ENCODE data around the gene RNU1-4. TPM values are rescaled to one million over a fixed set of nuclear protein-coding genes. Genes with fewer than 3 reads are reported as not detected.
"Not testable (repeated sequence)": the region's sequence is repeated elsewhere in the genome, so short reads cannot be mapped to it uniquely, and the experiment has no call there.

RNU1-4 gene
- total RNA-seq, 2 donors from 2014 or later: 2,483 to 3,611 TPM

DNA sequence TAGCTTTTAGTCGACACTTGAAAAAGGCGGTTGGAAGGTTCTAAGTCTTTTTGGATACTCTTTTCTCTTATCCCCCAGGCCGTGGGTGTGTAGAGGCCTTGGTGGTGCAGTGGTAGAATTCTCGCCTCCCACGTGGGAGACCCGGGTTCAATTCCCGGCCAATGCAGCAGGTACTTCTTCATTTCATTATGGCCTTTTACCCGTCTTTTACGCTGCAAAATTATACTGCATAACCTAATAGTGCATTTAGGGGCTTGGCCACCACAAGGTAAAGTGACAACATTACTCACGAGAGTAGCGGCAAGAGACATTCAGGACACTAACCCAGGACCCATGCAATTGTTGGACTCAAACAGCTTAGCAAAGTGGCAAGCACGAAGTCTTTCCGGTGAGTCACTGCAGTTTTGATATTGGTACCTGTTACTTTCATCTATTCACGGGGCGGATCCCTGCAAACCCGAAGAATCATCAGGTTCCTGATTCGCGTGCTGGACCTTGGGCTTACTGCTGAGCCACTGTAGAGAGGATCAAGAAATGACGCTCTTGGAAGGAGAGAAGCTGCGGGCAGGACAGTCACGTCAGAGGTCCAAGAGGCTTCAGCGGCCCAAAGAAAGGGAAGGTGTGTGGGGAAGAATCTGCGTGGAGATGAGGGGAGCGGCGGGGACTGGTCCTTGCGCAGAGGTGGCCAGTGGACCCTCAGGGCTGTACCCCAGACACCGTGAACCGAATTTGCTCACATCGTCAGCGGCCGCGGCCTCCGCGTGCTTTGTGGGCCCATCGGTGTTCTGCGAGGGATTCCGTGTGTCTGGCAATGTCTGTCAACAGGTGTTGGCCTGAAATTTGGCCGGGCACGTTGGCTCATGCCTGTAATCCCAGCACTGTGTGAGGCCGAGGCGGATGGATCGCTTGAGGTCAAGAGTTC lies 12.9 kb upstream of the RNU1-4 start:
- peak; percentile 87 for DNase-seq
- Histone ChIP-seq H3K36me3 (ENCODE audit: control insufficient read depth, insufficient read depth, low read length) (no peaks in the 10 kb centered on the region), H3K9me3 (ENCODE audit: control insufficient read depth, low read length) (no peaks in the 10 kb centered on the region), H3K27me3 (ENCODE audit: control insufficient read depth, insufficient read depth, low read length, poor library complexity, severe bottlenecking) (no peaks in the 10 kb centered on the region), H3K4me1 (ENCODE audit: control insufficient read depth, insufficient read depth, low read length) (no peaks in the 10 kb centered on the region), H3K9ac (ENCODE audit: extremely low read depth, low read length, poor library complexity, severe bottlenecking) (no peak overlapping the region), H3K4me3 (ENCODE audit: low read length) (no peak overlapping the region), H3K27ac (ENCODE audit: low read depth, low read length) (no peak overlapping the region)
- Mint-ChIP-seq H3K27me3 (ENCODE audit: insufficient read depth) (peaks cover 2% of the 10 kb centered on the region), H3K27ac (no peak overlapping the region), H3K36me3 (ENCODE audit: low read depth) (no peaks in the 10 kb centered on the region), H3K4me3 (no peak overlapping the region), H3K4me1 (peaks cover 4% of the 10 kb centered on the region), H3K9me3 (no peaks in the 10 kb centered on the region)
- TF ChIP-seq, protein P1, sequence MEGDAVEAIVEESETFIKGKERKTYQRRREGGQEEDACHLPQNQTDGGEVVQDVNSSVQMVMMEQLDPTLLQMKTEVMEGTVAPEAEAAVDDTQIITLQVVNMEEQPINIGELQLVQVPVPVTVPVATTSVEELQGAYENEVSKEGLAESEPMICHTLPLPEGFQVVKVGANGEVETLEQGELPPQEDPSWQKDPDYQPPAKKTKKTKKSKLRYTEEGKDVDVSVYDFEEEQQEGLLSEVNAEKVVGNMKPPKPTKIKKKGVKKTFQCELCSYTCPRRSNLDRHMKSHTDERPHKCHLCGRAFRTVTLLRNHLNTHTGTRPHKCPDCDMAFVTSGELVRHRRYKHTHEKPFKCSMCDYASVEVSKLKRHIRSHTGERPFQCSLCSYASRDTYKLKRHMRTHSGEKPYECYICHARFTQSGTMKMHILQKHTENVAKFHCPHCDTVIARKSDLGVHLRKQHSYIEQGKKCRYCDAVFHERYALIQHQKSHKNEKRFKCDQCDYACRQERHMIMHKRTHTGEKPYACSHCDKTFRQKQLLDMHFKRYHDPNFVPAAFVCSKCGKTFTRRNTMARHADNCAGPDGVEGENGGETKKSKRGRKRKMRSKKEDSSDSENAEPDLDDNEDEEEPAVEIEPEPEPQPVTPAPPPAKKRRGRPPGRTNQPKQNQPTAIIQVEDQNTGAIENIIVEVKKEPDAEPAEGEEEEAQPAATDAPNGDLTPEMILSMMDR (conservative IDR thresholded peaks at IDR 0.05): no peak
- 87 to 88% methylated on average over 42 of the region's 42 CpGs for WGBS, 2 experiments (ENCODE audit: insufficient coverage in 1 of 2, insufficient read length in 1 of 2)

DNA sequence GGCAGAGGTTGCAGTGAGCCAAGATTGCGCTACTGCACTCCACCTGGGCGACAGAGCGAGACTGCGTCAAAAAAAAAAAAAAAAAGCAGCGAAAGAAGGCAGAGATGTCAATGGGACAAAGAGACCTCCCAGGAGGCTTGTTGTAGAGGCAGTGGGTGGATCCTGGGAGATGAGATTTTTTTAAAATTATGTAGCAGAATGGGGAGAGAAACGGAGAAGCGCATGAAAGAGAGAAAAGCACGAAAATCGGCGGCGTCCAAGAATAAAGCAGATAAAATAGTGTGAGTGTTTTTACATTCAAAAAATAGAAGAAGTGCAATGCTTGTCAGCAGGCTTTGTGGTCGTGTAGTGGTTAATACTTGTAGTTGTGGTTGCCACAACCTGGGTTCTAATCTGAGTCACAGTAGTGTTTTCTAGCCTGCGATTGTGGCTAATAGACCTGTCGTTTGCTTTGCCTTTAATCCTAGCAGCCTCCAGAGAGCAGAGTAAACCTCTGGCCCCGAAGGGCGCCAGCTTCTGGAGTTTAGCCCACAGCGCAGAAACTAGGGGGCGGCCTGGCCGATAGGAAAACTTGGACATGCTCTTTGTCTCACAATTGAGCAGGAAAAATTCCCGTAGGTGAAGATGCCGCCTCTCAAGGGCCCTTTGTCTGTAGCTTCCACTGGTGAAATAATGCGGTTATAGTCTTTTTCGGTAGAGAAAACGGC lies 11.9 kb upstream of the RNU1-4 start:
- not testable (repeated sequence) for H3K36me3 Mint-ChIP-seq (ENCODE audit: low read depth); H3K4me3 Mint-ChIP-seq; H3K36me3 ChIP-seq (ENCODE audit: control insufficient read depth, insufficient read depth, low read length); H3K4me3 ChIP-seq (ENCODE audit: low read length); H3K9ac ChIP-seq (ENCODE audit: extremely low read depth, low read length, poor library complexity, severe bottlenecking); H3K27ac Mint-ChIP-seq; H3K4me1 ChIP-seq (ENCODE audit: control insufficient read depth, insufficient read depth, low read length); H3K4me1 Mint-ChIP-seq; H3K27me3 Mint-ChIP-seq (ENCODE audit: insufficient read depth); H3K27ac ChIP-seq (ENCODE audit: low read depth, low read length); H3K9me3 Mint-ChIP-seq; H3K27me3 ChIP-seq (ENCODE audit: control insufficient read depth, insufficient read depth, low read length, poor library complexity, severe bottlenecking); H3K9me3 ChIP-seq (ENCODE audit: control insufficient read depth, low read length)
- WGBS, 2 experiments (ENCODE audit: insufficient coverage in 1 of 2, insufficient read length in 1 of 2): 84 to 88% methylated on average over 12 to 16 of the region's 24 CpGs
- DNase-seq: peak; percentile 46

DNA sequence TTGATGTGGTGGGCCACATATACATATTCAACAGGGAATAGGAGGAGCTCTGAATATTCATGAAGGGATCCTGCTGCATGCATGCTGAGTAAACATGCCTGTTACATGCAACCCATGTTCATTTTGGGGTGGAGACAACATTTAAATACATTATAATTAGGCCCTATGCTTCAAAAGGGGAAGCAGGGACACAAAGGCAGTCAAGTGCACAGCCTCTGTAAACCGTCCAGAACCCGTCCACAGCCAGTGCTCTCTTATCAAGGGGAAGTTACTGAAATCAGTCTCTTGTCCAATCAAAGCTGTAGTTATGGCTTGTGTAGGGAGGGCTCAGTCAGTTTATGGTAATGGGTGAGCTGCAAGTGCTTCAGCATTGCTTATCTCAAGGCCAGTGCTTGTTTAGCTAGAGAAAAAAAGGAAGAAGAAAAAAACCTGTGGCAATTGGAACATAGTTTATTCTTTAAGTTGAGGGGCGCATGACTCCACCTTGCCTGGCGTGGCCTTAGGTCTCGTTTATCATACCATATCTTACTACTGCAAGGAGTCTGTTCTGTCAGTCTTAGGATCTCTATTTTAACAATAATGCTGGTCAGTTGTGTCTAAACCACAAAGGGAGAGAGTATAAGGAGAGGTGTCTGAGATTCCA lies 7.9 kb upstream of the RNU1-4 start:
- not testable (repeated sequence) for H3K9me3 ChIP-seq (ENCODE audit: control insufficient read depth, low read length); DNase-seq; H3K36me3 Mint-ChIP-seq (ENCODE audit: low read depth); H3K27ac Mint-ChIP-seq; H3K36me3 ChIP-seq (ENCODE audit: control insufficient read depth, insufficient read depth, low read length); H3K4me1 Mint-ChIP-seq; H3K27me3 Mint-ChIP-seq (ENCODE audit: insufficient read depth); H3K27ac ChIP-seq (ENCODE audit: low read depth, low read length); H3K4me3 ChIP-seq (ENCODE audit: low read length); H3K9me3 Mint-ChIP-seq; H3K4me1 ChIP-seq (ENCODE audit: control insufficient read depth, insufficient read depth, low read length); H3K4me3 Mint-ChIP-seq; H3K27me3 ChIP-seq (ENCODE audit: control insufficient read depth, insufficient read depth, low read length, poor library complexity, severe bottlenecking); H3K9ac ChIP-seq (ENCODE audit: extremely low read depth, low read length, poor library complexity, severe bottlenecking)
- WGBS, 2 experiments (ENCODE audit: insufficient coverage in 1 of 2, insufficient read length in 1 of 2): no CpG with 5 or more reads among the region's 5 CpGs

DNA sequence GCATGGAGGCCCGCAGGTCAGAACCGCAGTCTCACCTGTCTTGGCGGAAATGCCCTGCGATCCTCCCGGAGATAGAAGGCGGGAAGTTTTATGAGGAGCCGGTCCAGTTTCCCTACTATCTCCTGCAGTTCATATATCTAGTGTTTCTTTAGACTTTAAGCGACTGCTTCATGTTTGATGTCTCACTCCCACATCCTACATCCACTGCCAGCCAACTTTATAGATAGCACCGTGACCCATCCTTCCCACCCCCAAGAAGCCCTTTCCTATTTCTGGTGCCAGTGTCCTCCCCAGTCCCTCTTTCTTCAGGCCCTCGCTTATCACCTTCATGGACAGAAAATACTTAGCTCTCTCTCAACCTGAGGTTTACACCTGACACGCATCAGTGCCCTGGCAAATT lies 914 bp downstream of the RNU1-4 start:
- H3K36me3 ChIP-seq (ENCODE audit: control insufficient read depth, insufficient read depth, low read length); H3K27me3 ChIP-seq (ENCODE audit: control insufficient read depth, insufficient read depth, low read length, poor library complexity, severe bottlenecking); H3K4me1 ChIP-seq (ENCODE audit: control insufficient read depth, insufficient read depth, low read length); H3K9ac ChIP-seq (ENCODE audit: extremely low read depth, low read length, poor library complexity, severe bottlenecking); H3K4me3 ChIP-seq (ENCODE audit: low read length); H3K27ac ChIP-seq (ENCODE audit: low read depth, low read length); H3K27ac Mint-ChIP-seq; H3K4me1 Mint-ChIP-seq; H3K9me3 ChIP-seq (ENCODE audit: control insufficient read depth, low read length); H3K9me3 Mint-ChIP-seq; H3K27me3 Mint-ChIP-seq (ENCODE audit: insufficient read depth); H3K4me3 Mint-ChIP-seq; H3K36me3 Mint-ChIP-seq (ENCODE audit: low read depth); DNase-seq: not testable (repeated sequence)
- no CpG with 5 or more reads among the region's 11 CpGs for WGBS, 2 experiments (ENCODE audit: insufficient coverage in 1 of 2, insufficient read length in 1 of 2)

DNA sequence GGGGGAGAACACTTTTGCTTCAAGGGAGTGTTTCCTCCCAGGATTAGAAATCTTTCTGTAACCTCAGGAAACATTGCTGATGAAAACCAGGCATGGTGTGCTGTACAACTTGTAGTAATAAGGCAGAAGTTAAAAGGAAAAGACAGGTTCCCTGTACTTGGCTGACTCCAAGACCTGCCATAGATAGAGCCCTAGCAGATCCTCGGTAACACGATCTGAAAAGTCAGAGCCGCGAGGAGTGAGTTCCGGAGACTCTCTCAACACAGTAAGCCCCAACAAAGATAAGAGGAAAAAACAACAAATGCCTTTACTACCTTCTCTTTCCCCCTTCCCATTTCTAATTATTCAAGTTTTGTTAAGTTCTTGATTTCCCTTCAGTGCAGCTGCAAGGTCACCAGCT lies 7.3 kb downstream of the RNU1-4 start:
- not testable (repeated sequence) for H3K9ac ChIP-seq (ENCODE audit: extremely low read depth, low read length, poor library complexity, severe bottlenecking); DNase-seq; H3K27me3 ChIP-seq (ENCODE audit: control insufficient read depth, insufficient read depth, low read length, poor library complexity, severe bottlenecking); H3K4me1 ChIP-seq (ENCODE audit: control insufficient read depth, insufficient read depth, low read length); H3K9me3 ChIP-seq (ENCODE audit: control insufficient read depth, low read length); H3K4me3 ChIP-seq (ENCODE audit: low read length); H3K27me3 Mint-ChIP-seq (ENCODE audit: insufficient read depth); H3K9me3 Mint-ChIP-seq; H3K4me3 Mint-ChIP-seq; H3K36me3 Mint-ChIP-seq (ENCODE audit: low read depth); H3K4me1 Mint-ChIP-seq; H3K27ac ChIP-seq (ENCODE audit: low read depth, low read length); H3K36me3 ChIP-seq (ENCODE audit: control insufficient read depth, insufficient read depth, low read length); H3K27ac Mint-ChIP-seq
- 63% methylated on average over 2 of the region's 5 CpGs; no CpG with 5 or more reads in 1 of the 2 experiments for WGBS, 2 experiments (ENCODE audit: insufficient coverage in 1 of 2, insufficient read length in 1 of 2)

DNA sequence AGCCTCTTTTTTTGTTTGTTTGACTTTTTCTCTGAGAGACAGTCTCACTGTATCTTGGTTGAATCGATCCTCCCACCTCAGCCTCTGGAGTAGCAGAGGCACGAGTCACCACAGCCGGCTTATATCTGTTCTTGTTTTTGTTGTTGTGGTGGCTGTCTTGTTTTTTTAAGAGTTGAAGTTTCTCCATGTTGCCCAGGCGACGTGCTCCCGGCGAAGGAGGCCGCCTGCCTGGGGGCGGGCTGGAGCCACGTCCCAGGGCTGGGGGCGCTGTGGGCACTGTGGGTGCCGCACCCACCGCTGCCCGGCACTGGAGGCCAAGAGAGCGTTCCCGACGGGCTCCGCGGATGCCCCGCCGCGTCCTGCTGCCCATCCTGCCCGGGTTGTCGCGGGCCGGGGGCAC lies 8.4 kb downstream of the RNU1-4 start:
- not testable (repeated sequence) for H3K9me3 ChIP-seq (ENCODE audit: control insufficient read depth, low read length); H3K36me3 Mint-ChIP-seq (ENCODE audit: low read depth); H3K27me3 ChIP-seq (ENCODE audit: control insufficient read depth, insufficient read depth, low read length, poor library complexity, severe bottlenecking); H3K9me3 Mint-ChIP-seq; H3K4me1 ChIP-seq (ENCODE audit: control insufficient read depth, insufficient read depth, low read length); H3K36me3 ChIP-seq (ENCODE audit: control insufficient read depth, insufficient read depth, low read length); DNase-seq; H3K4me3 ChIP-seq (ENCODE audit: low read length); H3K27ac Mint-ChIP-seq; H3K27me3 Mint-ChIP-seq (ENCODE audit: insufficient read depth); H3K27ac ChIP-seq (ENCODE audit: low read depth, low read length); H3K4me3 Mint-ChIP-seq; H3K4me1 Mint-ChIP-seq; H3K9ac ChIP-seq (ENCODE audit: extremely low read depth, low read length, poor library complexity, severe bottlenecking)
- WGBS, 2 experiments (ENCODE audit: insufficient coverage in 1 of 2, insufficient read length in 1 of 2): 65% methylated on average over 2 of the region's 26 CpGs; no CpG with 5 or more reads in 1 of the 2 experiments
